GM23248 (cell line): ENCODE results near the gene MYADM. TPM values are rescaled to one million over a fixed set of nuclear protein-coding genes. Genes with fewer than 3 reads are reported as not detected.

Experiments
- DNase-seq: peaks from one replicate; pipeline ENCODE4 v3.0.0-alpha.2; 2015
- H2AFZ ChIP-seq: fragments of 200-600 bp; sonication (generic); 2 replicates; pipeline ENCODE4 v1.6.1; 2016; ENCODE audit warnings: antibody characterized with exemption
- H3F3A ChIP-seq: fragments of 200-600 bp; sonication (generic); 2 replicates; pipeline ENCODE4 v1.6.1; 2016; ENCODE audit warnings: mild to moderate bottlenecking, antibody characterized with exemption, mixed run types; ENCODE audit not compliant: insufficient read depth
- H3K27ac ChIP-seq: fragments of 200-600 bp; sonication (generic); 2 replicates; pipeline ENCODE4 v1.5.1; 2016; ENCODE audit warnings: mild to moderate bottlenecking
- H3K27me3 ChIP-seq: fragments of 200-600 bp; sonication (generic); replicated peaks from 2 replicates; pipeline ENCODE4 v1.6.1; 2016; ENCODE audit warnings: mild to moderate bottlenecking; ENCODE audit not compliant: insufficient read depth
- H3K36me3 ChIP-seq: fragments of 200-600 bp; sonication (generic); 2 replicates; pipeline ENCODE4 v1.6.1; 2016; ENCODE audit warnings: low read depth, mild to moderate bottlenecking
- H3K4me1 ChIP-seq: fragments of 200-600 bp; sonication (generic); 2 replicates; pipeline ENCODE4 v1.6.1; 2016; ENCODE audit warnings: mild to moderate bottlenecking; ENCODE audit not compliant: insufficient read depth
- H3K4me2 ChIP-seq: fragments of 200-600 bp; sonication (generic); one replicate; pipeline ENCODE4 v1.6.1; 2016; ENCODE audit warnings: mild to moderate bottlenecking; ENCODE audit not compliant: unreplicated experiment
- H3K4me3 ChIP-seq: fragments of 200-600 bp; sonication (generic); 2 replicates; pipeline ENCODE4 v1.5.1; 2016; ENCODE audit warnings: mild to moderate bottlenecking
- H3K79me2 ChIP-seq: fragments of 200-600 bp; sonication (generic); 2 replicates; pipeline ENCODE4 v1.6.1; 2016; ENCODE audit warnings: mild to moderate bottlenecking; ENCODE audit not compliant: insufficient read depth
- H3K9ac ChIP-seq: fragments of 200-600 bp; sonication (generic); 2 replicates; pipeline ENCODE4 v1.6.1; 2016; ENCODE audit warnings: mild to moderate bottlenecking
- H3K9me2 ChIP-seq: fragments of 200-600 bp; sonication (generic); 2 replicates; pipeline ENCODE4 v1.6.1; 2016; ENCODE audit warnings: mixed run types, mild to moderate bottlenecking, moderate library complexity; ENCODE audit not compliant: insufficient read depth
- H3K9me3 ChIP-seq: fragments of 200-600 bp; sonication (generic); one replicate; pipeline ENCODE4 v1.6.1; 2017; ENCODE audit warnings: low read depth
- H4K20me1 ChIP-seq: fragments of 200-600 bp; sonication (generic); 2 replicates; pipeline ENCODE4 v1.6.0; 2016; ENCODE audit not compliant: insufficient read depth
- EZH2 ChIP-seq: fragments of 200-600 bp; sonication (generic); IDR thresholded peaks from 2 replicates; pipeline ENCODE4 v1.6.1; 2018; ENCODE audit warnings: antibody characterized with exemption, mild to moderate bottlenecking; ENCODE audit not compliant: insufficient read depth, poor library complexity, severe bottlenecking
- EZH2phosphoT487 ChIP-seq: fragments of 200-600 bp; sonication (generic); IDR thresholded peaks from 2 replicates; pipeline ENCODE4 v1.6.1; 2018; ENCODE audit warnings: antibody characterized with exemption, moderate library complexity, mild to moderate bottlenecking, low read depth; ENCODE audit not compliant: insufficient read depth
- WGBS, 2 experiments: methylation state at CpG; one replicate each; pipeline ENCODE4 v1.1.6; 2015 to 2017; ENCODE audit warnings: low lambda C conversion rate in 2 of 2, low coverage in 1 of 2; ENCODE audit errors: missing lambda C conversion rate in 2 of 2; 5-methylcytosine and 5-hydroxymethylcytosine counted together
- in situ Hi-C: fragments of 300-500 bp; cut with MboI; formaldehyde crosslinking; loops from 2 replicates; pipeline ENCODE4 v1.15.0; 2020
- polyA plus RNA-seq: library from polyadenylated mRNA; unstranded; fragments of >200 nt; fragmentation: Nextera tagmentation; extraction: Ambion mirVana; gene quantifications from 2 replicates; pipeline ENCODE4 v1.2.1, GENCODE V29; 2016
- total RNA-seq: library from RNA; depleted of rRNA; stranded (reverse); fragments of >200 nt; shearing (Covaris generic); gene quantifications from 2 replicates; pipeline ENCODE4 v1.2.3, GENCODE V29; 2014

MYADM gene
- total and polyA plus RNA-seq, 2 experiments from 2014 or later, result 74.8 to 222 TPM

DNA sequence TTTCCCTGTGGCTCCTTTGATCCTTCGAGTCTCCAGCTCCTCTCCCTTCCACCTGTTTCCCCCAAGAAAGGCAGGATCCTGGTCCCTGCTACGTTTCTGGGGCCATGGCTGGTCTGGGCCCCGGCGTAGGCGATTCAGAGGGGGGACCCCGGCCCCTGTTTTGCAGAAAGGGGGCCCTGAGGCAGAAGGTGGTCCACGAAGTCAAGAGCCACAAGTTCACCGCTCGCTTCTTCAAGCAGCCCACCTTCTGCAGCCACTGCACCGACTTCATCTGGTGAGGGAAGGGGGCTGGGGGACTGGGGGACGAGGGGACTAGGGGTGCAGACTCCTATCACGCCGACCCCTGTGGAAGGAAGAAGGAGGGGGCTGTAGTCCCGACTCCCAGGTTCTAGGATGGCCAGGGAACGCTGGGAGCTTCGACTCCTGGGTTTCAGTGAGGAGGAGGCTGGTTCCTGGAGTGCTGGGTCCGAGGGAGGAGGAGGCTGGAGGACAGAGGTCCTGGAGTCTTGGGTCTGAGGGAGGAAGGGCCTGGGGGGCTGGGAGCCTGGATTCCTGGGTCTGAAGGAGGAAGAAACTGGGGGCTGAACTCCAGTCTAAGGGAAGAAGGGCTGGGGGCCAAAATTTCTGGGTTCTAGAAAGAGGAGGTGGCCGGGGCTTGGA, 14.8 kb downstream of the MYADM start:
- TF ChIP-seq EZH2phosphoT487, result no peak
- TF ChIP-seq EZH2, result peak; percentile 53
- in situ Hi-C loops, result no loop called here
- Histone ChIP-seq H3K9me2 (no peaks in the 10 kb centered on the region), H3K27ac (no peak overlapping the region), H3K27me3 (peaks cover 51% of the 10 kb centered on the region), H3K36me3 (no peaks in the 10 kb centered on the region), H3K4me2 (no peak overlapping the region), H3K79me2 (no peaks in the 10 kb centered on the region), H3F3A (peaks cover 6% of the 10 kb centered on the region; the same call in 1 of the 2 replicates), H3K9ac (no peak overlapping the region), H3K4me3 (peak overlapping the region; percentile 48), H3K4me1 (peaks cover 8% of the 10 kb centered on the region; the same call in 1 of the 2 replicates), H3K9me3 (no peaks in the 10 kb centered on the region), H2AFZ (peak overlapping the region; percentile 70; the same call in 1 of the 2 replicates), H4K20me1 (no peaks in the 10 kb centered on the region)
- 5 to 10% methylated on average over 12 to 18 of the region's 18 CpGs for WGBS, 2 experiments
- no peak for DNase-seq

DNA sequence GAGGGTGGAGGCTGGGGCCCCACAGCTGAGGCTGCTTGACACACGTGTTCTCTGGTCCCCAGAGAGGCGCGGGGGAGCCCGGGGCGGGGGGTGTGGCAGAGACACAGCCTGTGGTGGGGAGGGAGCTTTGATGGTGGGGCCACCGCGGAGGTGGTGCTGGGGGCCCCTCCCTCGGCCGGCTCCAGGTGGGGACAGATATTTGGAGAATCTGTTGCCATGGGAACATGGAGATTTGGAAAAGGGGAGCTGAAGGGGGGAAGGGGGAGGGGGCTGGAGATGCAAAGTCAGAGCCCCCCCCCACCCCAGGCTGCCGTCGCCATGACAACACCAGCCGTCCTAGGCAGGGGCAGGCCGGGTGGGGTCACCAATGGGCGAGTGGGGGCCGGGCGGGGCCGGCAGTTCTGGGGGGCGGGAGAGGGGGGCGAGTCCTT, 15.6 kb downstream of the MYADM start:
- Histone ChIP-seq H4K20me1 (no peaks in the 10 kb centered on the region), H3K9me2 (no peaks in the 10 kb centered on the region), H3K4me3 (no peak overlapping the region), H2AFZ (no peak overlapping the region), H3K9ac (no peak overlapping the region), H3K27me3 (peaks cover 51% of the 10 kb centered on the region), H3K79me2 (no peaks in the 10 kb centered on the region), H3K4me2 (no peak overlapping the region), H3K9me3 (no peaks in the 10 kb centered on the region), H3K36me3 (no peaks in the 10 kb centered on the region), H3K27ac (no peak overlapping the region), H3K4me1 (peaks cover 8% of the 10 kb centered on the region; the same call in 1 of the 2 replicates), H3F3A (peaks cover 6% of the 10 kb centered on the region; the same call in 1 of the 2 replicates)
- TF ChIP-seq EZH2phosphoT487 (no peak), EZH2 (no peak)
- in situ Hi-C loops, result no loop called here
- no peak for DNase-seq
- 6% methylated on average over 19 of the region's 19 CpGs; no CpG with 5 or more reads in 1 of the 2 experiments for WGBS, 2 experiments

GRCh38 chr19:53883741-53884140, 16.1 kb downstream of the MYADM start:
- Histone ChIP-seq H3K4me2 (no peak overlapping the region), H3K9ac (no peak overlapping the region), H3F3A (peaks cover 6% of the 10 kb centered on the region; the same call in 1 of the 2 replicates), H3K27me3 (peaks cover 51% of the 10 kb centered on the region), H3K27ac (no peak overlapping the region), H3K4me3 (no peak overlapping the region), H4K20me1 (no peaks in the 10 kb centered on the region), H3K79me2 (no peaks in the 10 kb centered on the region), H3K36me3 (no peaks in the 10 kb centered on the region), H3K9me2 (no peaks in the 10 kb centered on the region), H3K4me1 (peaks cover 8% of the 10 kb centered on the region; the same call in 1 of the 2 replicates), H3K9me3 (no peaks in the 10 kb centered on the region), H2AFZ (no peak overlapping the region)
- WGBS, 2 experiments, result 8 to 14% methylated on average over 11 of the region's 11 CpGs
- in situ Hi-C loops, result no loop called here
- TF ChIP-seq EZH2, result peak; percentile 48
- TF ChIP-seq EZH2phosphoT487, result no peak
- DNase-seq, result no peak

DNA sequence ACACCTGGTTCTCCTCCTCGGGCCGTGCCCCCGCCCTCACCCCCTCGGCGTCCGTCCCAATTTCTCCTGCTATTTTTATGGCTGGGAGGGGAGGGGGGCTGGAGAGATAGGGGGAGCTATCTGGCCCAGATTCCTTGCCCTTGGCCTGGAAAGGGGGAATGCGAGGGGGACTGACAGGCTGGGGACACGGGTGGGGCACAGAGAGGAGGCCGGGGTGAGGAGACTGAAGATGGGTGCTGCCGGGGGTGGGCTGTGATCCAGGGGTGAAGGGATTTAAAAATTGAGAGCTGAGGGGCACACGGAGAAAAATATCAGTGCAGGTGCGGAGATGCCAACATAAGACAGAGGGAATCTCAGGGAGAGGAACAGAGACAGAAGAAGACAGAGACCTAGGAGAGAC, 16.6 kb downstream of the MYADM start:
- Histone ChIP-seq H3K9me2 (no peaks in the 10 kb centered on the region), H3K4me3 (no peak overlapping the region), H4K20me1 (no peaks in the 10 kb centered on the region), H3K36me3 (no peaks in the 10 kb centered on the region), H3K4me2 (no peak overlapping the region), H3K4me1 (peaks cover 8% of the 10 kb centered on the region; the same call in 1 of the 2 replicates), H2AFZ (no peak overlapping the region), H3K27ac (no peak overlapping the region), H3K9me3 (no peaks in the 10 kb centered on the region), H3K9ac (no peak overlapping the region), H3K27me3 (peaks cover 51% of the 10 kb centered on the region), H3F3A (peaks cover 6% of the 10 kb centered on the region; the same call in 1 of the 2 replicates), H3K79me2 (no peaks in the 10 kb centered on the region)
- no peak for DNase-seq
- TF ChIP-seq EZH2 (no peak), EZH2phosphoT487 (no peak)
- in situ Hi-C loops, result no loop called here
- WGBS, 2 experiments, result 21 to 40% methylated on average over 6 to 12 of the region's 12 CpGs
